HG03439 (cell line): ENCODE data around the gene KCNT2.
"Not testable (repeated sequence)": the region's sequence is repeated elsewhere in the genome, so short reads cannot be mapped to it uniquely, and the experiment has no call there.

ENCODE experiments used
- ATAC-seq: cut with Tn5 transposase; IDR thresholded peaks from one replicate; pipeline ENCODE4 v1.9.1; 2021; ENCODE audit warnings: mild to moderate bottlenecking, moderate library complexity; ENCODE audit not compliant: unreplicated experiment

The KCNT2 gene

GRCh38 chr1:196517193-196517592 lies 91.0 kb downstream of the KCNT2 start:
- no peak for ATAC-seq

- ATAC-seq = no peak
These were observed 91.9 kb downstream of the KCNT2 start for GRCh38 chr1:196516373-196516772.

- ATAC-seq = no peak
These were observed 92.3 kb downstream of the KCNT2 start for GRCh38 chr1:196515904-196516303.

GRCh38 chr1:196513821-196514220 lies 94.4 kb downstream of the KCNT2 start:
- ATAC-seq = no peak

- ATAC-seq = no peak
These were observed 97.8 kb downstream of the KCNT2 start for GRCh38 chr1:196510451-196510850.

- ATAC-seq = not testable (repeated sequence)
These were observed 104.0 kb downstream of the KCNT2 start for GRCh38 chr1:196504224-196504623.

- no peak for ATAC-seq
These were observed 105.8 kb downstream of the KCNT2 start for GRCh38 chr1:196502437-196502836.

- no peak for ATAC-seq
These were observed 106.3 kb downstream of the KCNT2 start for GRCh38 chr1:196501760-196502428.

- no peak for ATAC-seq
These were observed 110.4 kb downstream of the KCNT2 start for GRCh38 chr1:196497817-196498216.

- ATAC-seq = no peak
These were observed 113.5 kb downstream of the KCNT2 start for GRCh38 chr1:196494766-196495165.

GRCh38 chr1:196493881-196494280 lies 114.4 kb downstream of the KCNT2 start:
- ATAC-seq = no peak

GRCh38 chr1:196488579-196488978 lies 119.7 kb downstream of the KCNT2 start:
- no peak for ATAC-seq

GRCh38 chr1:196486346-196486745 lies 121.9 kb downstream of the KCNT2 start:
- ATAC-seq = no peak

- no peak for ATAC-seq
These were observed 126.6 kb downstream of the KCNT2 start for GRCh38 chr1:196481616-196482015.

- ATAC-seq = no peak
These were observed 131.0 kb downstream of the KCNT2 start for GRCh38 chr1:196477262-196477661.

- ATAC-seq = no peak
These were observed 140.9 kb downstream of the KCNT2 start for GRCh38 chr1:196467230-196467925.

GRCh38 chr1:196466654-196467053 lies 141.6 kb downstream of the KCNT2 start:
- no peak for ATAC-seq

GRCh38 chr1:196466166-196466565 lies 142.1 kb downstream of the KCNT2 start:
- no peak for ATAC-seq

- no peak for ATAC-seq
These were observed 143.7 kb downstream of the KCNT2 start for GRCh38 chr1:196464480-196464941.

GRCh38 chr1:196462086-196462485 lies 146.2 kb downstream of the KCNT2 start:
- ATAC-seq = no peak

- no peak for ATAC-seq
These were observed 146.7 kb downstream of the KCNT2 start for GRCh38 chr1:196461521-196461920.

- ATAC-seq = no peak
These were observed 148.9 kb downstream of the KCNT2 start for GRCh38 chr1:196459383-196459782.
